Esophagus muscularis mucosa (tissue), 4 donors: Measurements from ENCODE around the gene NPC1L1. TPM values are rescaled to one million over a fixed set of nuclear protein-coding genes. Genes with fewer than 3 reads are reported as not detected.

Source experiments
- DNase-seq: peaks from one replicate; pipeline ENCODE4 v3.0.0-alpha.2; 2017; ENCODE audit errors: extremely low spot score
- H3K27ac ChIP-seq, 4 donors: fragments of 200-600 bp; sonication (generic); replicated peaks in 1 of 4; 1 replicate in 3 of 4; 2 replicates in 1 of 4; pipeline ENCODE4 v1.5.1; 2016 to 2019; ENCODE audit warnings: mild to moderate bottlenecking in 1 of 4
- H3K27me3 ChIP-seq, 4 donors: fragments of 200-600 bp; sonication (generic); one replicate each; pipeline versions ENCODE4 v1.5.1 to v1.6.0; 2016 to 2019
- H3K36me3 ChIP-seq, 4 donors: fragments of 200-600 bp; sonication (generic); one replicate each; pipeline ENCODE4 v1.5.1; 2016 to 2019
- H3K4me1 ChIP-seq, 4 donors: fragments of 200-600 bp; sonication (generic); one replicate each; pipeline ENCODE4 v1.5.1; 2016 to 2019
- H3K4me3 ChIP-seq, 4 donors: fragments of 200-600 bp; sonication (generic); 1 replicate in 2 of 4; 2 replicates in 2 of 4; pipeline ENCODE4 v1.5.1; 2016 to 2019; ENCODE audit warnings: mild to moderate bottlenecking in 4 of 4, moderate library complexity in 1 of 4
- H3K9me3 ChIP-seq, 4 donors: fragments of 200-600 bp; sonication (generic); 1 replicate in 3 of 4; 2 replicates in 1 of 4; pipeline ENCODE4 v1.5.1; 2016 to 2019
- EP300 ChIP-seq: sonication (generic); formaldehyde crosslinking; IDR thresholded peaks from one replicate; pipeline ENCODE4 v1.6.1; 2017; ENCODE audit warnings: antibody characterized with exemption
- POLR2A ChIP-seq: fragments of 450-650 bp; IDR thresholded peaks from one replicate; pipeline ENCODE4 v1.6.1; 2017; ENCODE audit warnings: antibody characterized with exemption, moderate library complexity, mild to moderate bottlenecking, low read depth
- POLR2AphosphoS5 ChIP-seq, 2 donors: sonication (generic); formaldehyde crosslinking; IDR thresholded peaks; one replicate each; pipeline ENCODE4 v1.6.1; 2017; ENCODE audit warnings: antibody characterized with exemption in 2 of 2
- WGBS: methylation state at CpG from one replicate; pipeline ENCODE4 v1.1.5; 2018; 5-methylcytosine and 5-hydroxymethylcytosine counted together
- intact Hi-C: fragments of 100-400 bp; cut with DNase I; formaldehyde crosslinking; loops from one replicate; pipeline ENCODE4 v1.15.1; 2023
- total RNA-seq, 4 donors: library from RNA; depleted of rRNA; stranded (reverse); fragments of >200 nt; gene quantifications; one replicate each; pipeline versions ENCODE4 v1.1.0 to v1.2.1, GENCODE V29; 2016
- TF ChIP-seq, protein P1 (sequence below), 3 experiments: fragments of 200-600 bp in 2 of 3; fragments of 450-650 bp in 1 of 3; sonication (generic) in 2 of 3; IDR thresholded peaks; one replicate each; pipeline ENCODE4 v1.5.1; 2017 to 2019; ENCODE audit warnings: antibody characterized with exemption in 3 of 3, mild to moderate bottlenecking in 2 of 3, moderate library complexity in 1 of 3

Gene NPC1L1
- total RNA-seq, 4 donors from 2014 or later, result 0.17 to 0.57 TPM; not detected in 2

DNA sequence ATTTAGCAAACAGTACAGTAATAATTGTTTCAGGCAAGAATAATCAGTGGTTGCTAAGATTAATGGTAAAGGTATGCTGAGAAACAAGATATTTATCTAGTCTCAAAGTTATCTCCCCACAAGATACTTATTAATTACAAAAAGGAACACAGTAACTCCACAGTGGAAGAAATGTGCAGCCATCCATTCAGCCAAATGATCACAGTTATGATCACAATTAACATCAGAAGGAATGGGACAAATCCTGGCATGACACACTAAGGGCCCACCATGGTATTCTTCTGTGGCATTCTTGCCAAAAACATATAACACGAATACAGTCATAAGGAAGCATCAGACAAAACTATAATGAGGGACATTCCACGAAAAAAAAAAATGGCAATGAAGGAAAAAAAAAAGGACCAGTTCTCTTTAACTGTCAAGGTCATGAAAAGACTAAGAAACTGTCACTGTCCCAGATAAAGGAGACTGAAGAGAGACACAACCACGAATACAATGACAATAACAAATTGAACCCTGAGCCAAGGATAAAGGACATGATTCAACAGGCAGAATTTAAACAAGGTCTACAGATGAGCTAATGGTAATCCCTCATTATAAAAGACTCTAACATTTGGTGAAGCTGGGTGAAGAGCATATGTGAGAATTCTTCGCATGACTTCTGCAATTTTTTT, 71.5 kb downstream of the NPC1L1 start:
- Histone ChIP-seq H3K36me3 (peaks cover 8 to 42% (median 25%) of the 10 kb centered on the region in 4 donors), H3K4me1 (peaks cover 33 to 69% (median 63%) of the 10 kb centered on the region in 4 donors), H3K4me3 (no peak overlapping the region), H3K27ac (no peak overlapping the region), H3K27me3 (no peaks in the 10 kb centered on the region), H3K9me3 (no peaks in the 10 kb centered on the region)
- no peak for TF ChIP-seq POLR2AphosphoS5 (IDR thresholded peaks at IDR 0.05)
- TF ChIP-seq, protein P1, sequence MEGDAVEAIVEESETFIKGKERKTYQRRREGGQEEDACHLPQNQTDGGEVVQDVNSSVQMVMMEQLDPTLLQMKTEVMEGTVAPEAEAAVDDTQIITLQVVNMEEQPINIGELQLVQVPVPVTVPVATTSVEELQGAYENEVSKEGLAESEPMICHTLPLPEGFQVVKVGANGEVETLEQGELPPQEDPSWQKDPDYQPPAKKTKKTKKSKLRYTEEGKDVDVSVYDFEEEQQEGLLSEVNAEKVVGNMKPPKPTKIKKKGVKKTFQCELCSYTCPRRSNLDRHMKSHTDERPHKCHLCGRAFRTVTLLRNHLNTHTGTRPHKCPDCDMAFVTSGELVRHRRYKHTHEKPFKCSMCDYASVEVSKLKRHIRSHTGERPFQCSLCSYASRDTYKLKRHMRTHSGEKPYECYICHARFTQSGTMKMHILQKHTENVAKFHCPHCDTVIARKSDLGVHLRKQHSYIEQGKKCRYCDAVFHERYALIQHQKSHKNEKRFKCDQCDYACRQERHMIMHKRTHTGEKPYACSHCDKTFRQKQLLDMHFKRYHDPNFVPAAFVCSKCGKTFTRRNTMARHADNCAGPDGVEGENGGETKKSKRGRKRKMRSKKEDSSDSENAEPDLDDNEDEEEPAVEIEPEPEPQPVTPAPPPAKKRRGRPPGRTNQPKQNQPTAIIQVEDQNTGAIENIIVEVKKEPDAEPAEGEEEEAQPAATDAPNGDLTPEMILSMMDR (IDR thresholded peaks at IDR 0.05), result no peak
- no peak for TF ChIP-seq EP300
- no peak for TF ChIP-seq POLR2A
- intact Hi-C loops, result no loop called here
- WGBS, result 57% methylated on average over 4 of the region's 4 CpGs
- DNase-seq, result no peak

GRCh38 chr7:44467217-44467548, 73.9 kb downstream of the NPC1L1 start:
- 93% methylated on average over 4 of the region's 4 CpGs for whole genome bisulfite sequencing
- intact Hi-C loops, result no loop called here
- Histone ChIP-seq H3K4me3 (no peak overlapping the region), H3K27me3 (no peaks in the 10 kb centered on the region), H3K27ac (no peak overlapping the region), H3K9me3 (no peaks in the 10 kb centered on the region), H3K36me3 (peaks cover 8 to 42% (median 24%) of the 10 kb centered on the region in 4 donors), H3K4me1 (peaks cover 27 to 68% (median 55%) of the 10 kb centered on the region in 4 donors)
- TF ChIP-seq, protein P1 (IDR thresholded peaks at IDR 0.05), result no peak
- TF ChIP-seq EP300 (no peak), POLR2A (no peak), POLR2AphosphoS5 (IDR thresholded peaks at IDR 0.05) (no peak)
- no peak for DNase-seq

DNA sequence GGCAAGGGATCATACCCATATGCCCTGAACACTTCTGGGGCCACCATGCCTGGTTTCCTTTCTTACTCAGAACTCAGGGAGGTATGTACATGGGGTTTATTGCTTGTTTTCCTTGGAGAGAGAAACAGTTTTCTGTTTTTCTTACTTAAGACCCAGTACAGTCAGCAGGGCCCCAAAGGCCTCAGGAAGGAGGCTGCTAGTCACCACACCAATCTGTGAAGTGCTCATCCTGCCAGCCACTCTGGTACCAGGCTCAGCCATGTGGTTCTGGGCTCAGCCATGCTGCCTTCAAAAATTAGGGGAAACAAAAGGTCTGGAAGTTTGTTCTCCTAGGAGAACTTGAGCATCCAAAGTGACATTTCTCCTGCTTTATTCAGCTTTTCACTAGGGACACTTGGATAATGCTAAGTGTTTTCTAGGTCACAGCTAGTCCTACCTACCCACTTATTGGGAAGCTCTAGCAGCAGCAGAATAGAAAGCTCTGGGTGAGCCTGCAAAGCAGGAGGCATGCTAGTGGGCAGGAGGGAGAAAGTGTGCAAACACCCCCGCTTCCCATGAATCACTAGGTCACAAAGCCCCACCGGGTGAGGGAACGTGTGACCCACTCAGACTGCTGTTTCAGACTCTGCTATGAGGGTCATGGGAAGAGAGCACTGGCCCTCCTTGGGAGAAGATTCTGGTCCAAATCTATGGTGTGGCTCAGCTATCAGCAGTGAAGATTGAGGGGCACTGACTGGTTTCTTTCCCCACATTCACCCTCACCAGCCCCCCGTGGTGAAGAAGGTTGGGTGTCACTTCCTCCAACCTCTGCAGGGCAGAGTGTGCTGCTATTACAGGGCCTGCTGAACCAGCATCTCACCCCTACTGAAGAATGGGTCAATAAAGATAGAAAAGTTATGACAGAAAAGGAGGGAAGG, 74.6 kb downstream of the NPC1L1 start:
- Histone ChIP-seq H3K27ac (no peak overlapping the region), H3K9me3 (no peaks in the 10 kb centered on the region), H3K36me3 (peaks cover 8 to 37% (median 21%) of the 10 kb centered on the region in 4 donors), H3K4me3 (no peak overlapping the region), H3K27me3 (no peaks in the 10 kb centered on the region), H3K4me1 (peaks cover 31 to 68% (median 56%) of the 10 kb centered on the region in 4 donors)
- TF ChIP-seq POLR2AphosphoS5 (IDR thresholded peaks at IDR 0.05) (no peak), POLR2A (no peak), EP300 (no peak)
- TF ChIP-seq, protein P1 (IDR thresholded peaks at IDR 0.05), result no peak
- 78% methylated on average over 4 of the region's 4 CpGs for WGBS
- intact Hi-C loops, result no loop called here
- no peak for DNase-seq

GRCh38 chr7:44465490-44465889, 75.6 kb downstream of the NPC1L1 start:
- H3K9me3 ChIP-seq, result no peaks in the 10 kb centered on the region
- DNase-seq, result no peak
- peaks cover 8 to 29% (median 20%) of the 10 kb centered on the region in 4 donors for H3K36me3 ChIP-seq
- 83% methylated on average over 5 of the region's 5 CpGs for WGBS
- H3K4me1 ChIP-seq, result peaks cover 37 to 75% (median 57%) of the 10 kb centered on the region in 4 donors
- no peak overlapping the region for H3K27ac ChIP-seq
- TF ChIP-seq EP300, result no peak
- intact Hi-C loops, result no loop called here
- no peak overlapping the region for H3K4me3 ChIP-seq
- H3K27me3 ChIP-seq, result no peaks in the 10 kb centered on the region

- Histone ChIP-seq H3K4me1 (peaks cover 28 to 60% (median 35%) of the 10 kb centered on the region in 4 donors), H3K36me3 (peaks cover 8 to 23% (median 18%) of the 10 kb centered on the region in 4 donors), H3K9me3 (no peaks in the 10 kb centered on the region), H3K27me3 (no peaks in the 10 kb centered on the region), H3K4me3 (no peak overlapping the region), H3K27ac (no peak overlapping the region)
- WGBS, result no CpG with 5 or more reads among the region's 1 CpG
- intact Hi-C loops, result no loop called here
- DNase-seq, result no peak
- TF ChIP-seq, protein P1 (IDR thresholded peaks at IDR 0.05), result no peak
- no peak for TF ChIP-seq POLR2AphosphoS5 (IDR thresholded peaks at IDR 0.05)
- TF ChIP-seq POLR2A, result no peak
These were observed 77.8 kb downstream of the NPC1L1 start for GRCh38 chr7:44463169-44463808.
